ENCODE measurements around the gene SMCR8. TPM values are rescaled to one million over a fixed set of nuclear protein-coding genes. Genes with fewer than 3 reads are reported as not detected.

The SMCR8 gene
- total RNA-seq, 1 experiment from 2014 or later = 22.4 TPM

- Mint-ChIP-seq H3K36me3 (ENCODE audit: insufficient read depth in 1 of 3, low read depth in 3 of 3) (peaks cover 46 to 86% (median 64%) of the 10 kb centered on the region in 3 experiments), H3K27me3 (ENCODE audit: low read depth) (peaks cover 1% of the 10 kb centered on the region; the same call in 1 of the 2 replicates), H3K4me3 (no peak overlapping the region), H3K9me3 (peaks cover 0 to 2% of the 10 kb centered on the region in 2 experiments; a peak in 2 of 5 replicates), H3K27ac (no peak overlapping the region), H3K4me1 (no peaks in the 10 kb centered on the region)
- Histone ChIP-seq H2AK5ac (ENCODE audit: insufficient read length, low read length) (no peak overlapping the region), H3K23me2 (ENCODE audit: insufficient read length, low read depth, low read length, poor library complexity, severe bottlenecking) (no peaks in the 10 kb centered on the region), H3K56ac (ENCODE audit: insufficient read length, low read depth, low read length) (no peak overlapping the region), H2BK5ac (ENCODE audit: insufficient read length, low read length) (no peak overlapping the region), H3K4me1 (ENCODE audit: insufficient read depth, low read length) (no peaks in the 10 kb centered on the region), H4K8ac (replicated peaks; ENCODE audit: insufficient read length, low read depth, low read length) (no peak overlapping the region), H4K91ac (ENCODE audit: insufficient read length, low read depth, low read length) (no peak overlapping the region), H2BK120ac (ENCODE audit: low read depth, low read length, poor library complexity, severe bottlenecking) (no peak overlapping the region), H4K20me1 (ENCODE audit: control insufficient read depth, insufficient read depth, insufficient read length) (no peaks in the 10 kb centered on the region), H3T11ph (ENCODE audit: low read length) (no peak overlapping the region), H2BK20ac (ENCODE audit: low read depth, low read length, poor library complexity, severe bottlenecking) (no peak overlapping the region), H2BK12ac (ENCODE audit: insufficient read length, low read depth, low read length) (no peak overlapping the region), H2BK15ac (ENCODE audit: low read depth, low read length) (no peak overlapping the region), H3K14ac (ENCODE audit: insufficient read depth, low read length) (no peak overlapping the region), H3K79me1 (ENCODE audit: insufficient read depth, low read depth, low read length, poor library complexity, severe bottlenecking) (no peaks in the 10 kb centered on the region), H3K27ac (ENCODE audit: insufficient read length, low read depth, low read length) (no peak overlapping the region), H3K23ac (ENCODE audit: insufficient read length, low read depth, low read length) (no peak overlapping the region), H4K5ac (ENCODE audit: insufficient read length, low read depth, low read length) (no peak overlapping the region), H3K9ac (ENCODE audit: extremely low read depth, insufficient read length, low read length) (no peak overlapping the region), H3K79me2 (ENCODE audit: insufficient read depth, low read length) (no peaks in the 10 kb centered on the region), H3K4me2 (ENCODE audit: insufficient read depth, insufficient read length, low read length) (no peak overlapping the region), H3K4ac (ENCODE audit: low read depth, low read length) (no peak overlapping the region), H3K18ac (ENCODE audit: insufficient read length, low read depth, low read length) (no peak overlapping the region), H3K27me3 (ENCODE audit: insufficient read depth, low read length) (no peaks in the 10 kb centered on the region), H3K9me3 (ENCODE audit: control insufficient read depth, low read depth, low read length) (no peaks in the 10 kb centered on the region), H2AFZ (ENCODE audit: low read length) (no peak overlapping the region)
- no CpG with 5 or more reads among the region's 9 CpGs for WGBS (ENCODE audit: extremely low coverage, insufficient read length, low lambda C conversion rate)
- no peak for DNase-seq
- TF ChIP-seq CTCF (conservative IDR thresholded peaks at IDR 0.05) = no peak
These were observed 16.8 kb downstream of the SMCR8 start for GRCh38 chr17:18331879-18332278.
